ENCODE results near the gene RNF40. TPM values are rescaled to one million over a fixed set of nuclear protein-coding genes. Genes with fewer than 3 reads are reported as not detected.

Gene RNF40
- total and polyA plus RNA-seq, 8 donors, result 17.5 to 155 (median 54.5) TPM

GRCh38 chr16:30784215-30784614 lies 22.1 kb downstream of the RNF40 start:
- Histone ChIP-seq H3K27ac (no peak overlapping the region), H3K4me1 (peaks cover 11 to 40% (median 27%) of the 10 kb centered on the region in 4 donors), H3K9me3 (no peaks in the 10 kb centered on the region), H3K4me3 (no peak overlapping the region), H3K27me3 (no peaks in the 10 kb centered on the region), H3K36me3 (peaks cover 22 to 48% (median 37%) of the 10 kb centered on the region in 4 donors)
- no peak for TF ChIP-seq POLR2AphosphoS5 (IDR thresholded peaks at IDR 0.05)
- no peak for TF ChIP-seq POLR2A (IDR thresholded peaks at IDR 0.05)
- no peak for TF ChIP-seq CTCF (IDR thresholded peaks at IDR 0.05)
- intact Hi-C loops (cut with DNase I; ENCODE audit: low total_unique reads), result loop anchor here (10.0 kb wide), 1 partner anchor 61 kb away; no protein-coding TSS in a partner anchor
- WGBS, 5 donors, result 85 to 93% (median 89%) methylated on average over 18 of the region's 18 CpGs
- DNase-seq, result peak in 1 of 2 donors; percentile 6

- TF ChIP-seq POLR2A (IDR thresholded peaks at IDR 0.05) (no peak), EP300 (IDR thresholded peaks at IDR 0.05) (no peak), POLR2AphosphoS5 (IDR thresholded peaks at IDR 0.05) (no peak), CTCF (IDR thresholded peaks at IDR 0.05) (no peak)
- H3K27ac ChIP-seq, result peak overlapping the region in 4 of 5 donors; percentile 90 to 93 (median 91)
- intact Hi-C loops (cut with DNase I; ENCODE audit: low total_unique reads), result loop anchor here (10.0 kb wide), 1 partner anchor 59 kb away; no protein-coding TSS in a partner anchor
- DNase-seq, result peak in 1 of 2 donors; percentile 22
- no peaks in the 10 kb centered on the region for H3K9me3 ChIP-seq
- H3K27me3 ChIP-seq, result no peaks in the 10 kb centered on the region
- H3K4me3 ChIP-seq, result peak overlapping the region; percentile 83 to 99 (median 92)
- peaks cover 22 to 42% (median 37%) of the 10 kb centered on the region in 4 donors for H3K36me3 ChIP-seq
- H3K4me1 ChIP-seq, result peaks cover 11 to 40% (median 27%) of the 10 kb centered on the region in 4 donors
- WGBS, 5 donors, result 69 to 75% (median 72%) methylated on average over 7 of the region's 7 CpGs
Observed at GRCh38 chr16:30785126-30786106, 23.3 kb downstream of the RNF40 start.

DNA sequence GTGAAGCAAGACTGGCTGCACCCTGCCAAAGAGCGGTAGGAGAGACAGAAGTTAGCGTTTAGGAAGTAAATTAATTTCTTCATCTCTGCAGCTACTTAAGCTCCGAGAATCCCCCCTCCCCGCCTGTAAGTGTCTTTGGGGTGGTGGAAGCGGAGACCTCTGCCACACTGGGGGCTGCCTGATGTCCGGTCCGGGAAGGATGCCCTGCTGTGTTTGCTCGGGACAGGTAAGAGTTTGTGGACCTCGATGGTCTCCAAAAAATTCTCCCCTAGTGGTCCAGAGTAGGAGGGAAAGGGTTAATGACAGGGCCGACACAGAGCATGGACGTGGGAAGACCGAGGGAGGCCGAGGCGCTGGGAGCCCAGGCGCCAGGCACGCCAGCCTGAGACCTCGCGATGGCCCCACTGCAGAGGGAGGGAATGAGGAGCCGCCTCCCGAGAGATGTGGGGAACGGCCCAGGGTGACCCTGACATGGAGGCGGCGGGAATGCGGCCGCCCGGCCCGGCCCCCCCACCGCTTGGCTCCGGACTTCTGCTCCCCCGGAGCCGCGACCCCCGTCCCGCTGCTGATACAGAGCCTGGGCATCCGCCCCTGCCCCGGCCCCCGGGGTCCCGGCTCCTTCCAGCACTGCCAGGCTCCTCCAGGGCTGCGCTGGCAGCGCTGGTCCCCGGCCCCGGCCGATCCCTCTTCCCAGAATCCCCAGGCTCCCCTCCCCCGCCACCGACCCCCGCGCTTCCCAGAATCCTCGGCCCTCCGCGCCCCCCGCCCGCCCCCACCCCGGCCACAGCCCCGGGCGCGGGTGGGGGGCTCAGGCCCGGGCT lies 24.2 kb downstream of the RNF40 start:
- H3K4me3 ChIP-seq, result peak overlapping the region; percentile 83 to 99 (median 92)
- H3K9me3 ChIP-seq, result no peaks in the 10 kb centered on the region
- no peaks in the 10 kb centered on the region for H3K27me3 ChIP-seq
- WGBS, 5 donors, result 4 to 11% (median 6%) methylated on average over 19 to 55 of the region's 57 CpGs
- DNase-seq, result peak; percentile 41 to 81
- intact Hi-C loops (cut with DNase I; ENCODE audit: low total_unique reads), result loop anchor here (10.0 kb wide), 1 partner anchor 58 kb away; no protein-coding TSS in a partner anchor
- TF ChIP-seq POLR2A (IDR thresholded peaks at IDR 0.05) (no peak), CTCF (IDR thresholded peaks at IDR 0.05) (no peak), POLR2AphosphoS5 (IDR thresholded peaks at IDR 0.05) (no peak), EP300 (IDR thresholded peaks at IDR 0.05) (no peak)
- peak overlapping the region; percentile 82 to 93 (median 91) for H3K27ac ChIP-seq
- peaks cover 11 to 40% (median 27%) of the 10 kb centered on the region in 4 donors for H3K4me1 ChIP-seq
- peaks cover 22 to 35% (median 33%) of the 10 kb centered on the region in 4 donors for H3K36me3 ChIP-seq
